IMR-90 (cell line): ENCODE data around the gene AP4S1. TPM values are rescaled to one million over a fixed set of nuclear protein-coding genes. Genes with fewer than 3 reads are reported as not detected.

ENCODE experiments used
- ATAC-seq: fragments of 200-7000 bp; cut with Tn5 transposase; 2 replicates; pipeline ENCODE4 v1.9.1; 2020; ENCODE audit warnings: low read depth, mild to moderate bottlenecking, moderate library complexity
- BruUV-seq: library from RNA; stranded (reverse); fragments of 400-500 nt; replicated peaks from 2 replicates; lab custom pipeline; 2021; lab: Mats Ljungman, UMichigan
- CTCF ChIA-PET: fragments of 300-600 bp; formaldehyde crosslinking; extraction: SDS; loops from one replicate; lab custom pipeline; 2021; ENCODE audit warnings: antibody characterized with exemption; lab: Yijun Ruan, JAX
- POLR2A ChIA-PET: fragments of 300-600 bp; sonication (Branson Sonifier 250); formaldehyde crosslinking; loops from one replicate; lab custom pipeline; 2022; ENCODE audit warnings: antibody characterized with exemption; ENCODE audit not compliant: unreplicated experiment; lab: Charles Lee
- DNase-seq: peaks from one replicate; pipeline ENCODE4 v3.0.0; 2013
- H2AFZ ChIP-seq: replicated peaks from 2 replicates; pipeline ENCODE3; 2013; ENCODE audit warnings: low read length, mild to moderate bottlenecking; ENCODE audit not compliant: poor library complexity
- H2AK5ac ChIP-seq: 2 replicates; pipeline ENCODE4 v1.6.1; 2013; ENCODE audit warnings: low read depth, low read length, inconsistent platforms
- H2AK9ac ChIP-seq: replicated peaks from 2 replicates; pipeline ENCODE3; 2013; ENCODE audit warnings: mild to moderate bottlenecking, low read depth, low read length, moderate library complexity; ENCODE audit not compliant: poor library complexity
- H2BK120ac ChIP-seq: 2 replicates; pipeline ENCODE4 v1.6.1; 2013; ENCODE audit warnings: low read depth, low read length, inconsistent platforms
- H2BK15ac ChIP-seq: 3 replicates; pipeline ENCODE4 v1.6.1; 2013; ENCODE audit warnings: low read depth, low read length, inconsistent platforms
- H2BK20ac ChIP-seq: 2 replicates; pipeline ENCODE4 v1.6.1; 2013; ENCODE audit warnings: low read depth, mild to moderate bottlenecking, inconsistent platforms, low read length, moderate library complexity
- H2BK5ac ChIP-seq: 2 replicates; pipeline ENCODE4 v1.6.1; 2013; ENCODE audit warnings: mild to moderate bottlenecking, low read depth, low read length, inconsistent platforms; ENCODE audit not compliant: poor library complexity, severe bottlenecking
- H3K14ac ChIP-seq: replicated peaks from 2 replicates; pipeline ENCODE4 v1.6.1; 2013; ENCODE audit warnings: low read depth, low read length, inconsistent platforms
- H3K18ac ChIP-seq: 2 replicates; pipeline ENCODE4 v1.6.1; 2013; ENCODE audit warnings: low read depth, low read length, control low read depth
- H3K23ac ChIP-seq: 2 replicates; pipeline ENCODE4 v1.6.1; 2013; ENCODE audit warnings: low read depth, low read length, inconsistent platforms
- H3K27ac ChIP-seq: 2 replicates; pipeline ENCODE4 v1.5.1; 2013; ENCODE audit warnings: mild to moderate bottlenecking, control low read depth, low read length; ENCODE audit not compliant: insufficient read depth
- H3K27me3 ChIP-seq: 2 replicates; pipeline ENCODE4 v1.6.1; 2013; ENCODE audit warnings: low read length; ENCODE audit not compliant: control insufficient read depth, insufficient read depth
- H3K36me3 ChIP-seq: 2 replicates; pipeline ENCODE4 v1.6.1; 2013; ENCODE audit warnings: low read length, mixed read lengths; ENCODE audit not compliant: control insufficient read depth, insufficient read depth
- H3K4ac ChIP-seq: 2 replicates; pipeline ENCODE4 v1.6.1; 2013; ENCODE audit warnings: low read depth, low read length, inconsistent platforms
- H3K4me1 ChIP-seq: 2 replicates; pipeline ENCODE4 v1.6.1; 2013; ENCODE audit warnings: low read length, mixed read lengths; ENCODE audit not compliant: control insufficient read depth, insufficient read depth
- H3K4me2 ChIP-seq: 2 replicates; pipeline ENCODE4 v1.6.1; 2013; ENCODE audit warnings: low read depth, mild to moderate bottlenecking, control low read depth, low read length, moderate library complexity
- H3K4me3 ChIP-seq: 2 replicates; pipeline ENCODE4 v1.5.1; 2013; ENCODE audit warnings: low read depth, mild to moderate bottlenecking, control low read depth, low read length, moderate library complexity; ENCODE audit not compliant: insufficient read depth
- H3K56ac ChIP-seq: 2 replicates; pipeline ENCODE4 v1.6.1; 2013; ENCODE audit warnings: low read length, inconsistent platforms; ENCODE audit not compliant: insufficient read depth; ENCODE audit errors: extremely low read depth
- H3K79me1 ChIP-seq, 2 experiments: 2 replicates each; pipeline ENCODE4 v1.6.1; 2013; ENCODE audit warnings: low read length in 2 of 2, inconsistent platforms in 1 of 2, low read depth in 1 of 2
- H3K9ac ChIP-seq: 2 replicates; pipeline ENCODE4 v1.6.1; 2013; ENCODE audit warnings: low read depth, low read length, control low read depth
- H3K9me1 ChIP-seq: 2 replicates; pipeline ENCODE4 v1.6.1; 2013; ENCODE audit warnings: low read length, inconsistent platforms; ENCODE audit not compliant: insufficient read depth
- H3K9me3 ChIP-seq: 2 replicates; pipeline ENCODE4 v1.6.1; 2013; ENCODE audit warnings: low read length; ENCODE audit not compliant: control insufficient read depth, insufficient read depth
- H4K20me1 ChIP-seq: 2 replicates; pipeline ENCODE4 v1.6.1; 2013; ENCODE audit warnings: low read length, inconsistent platforms; ENCODE audit not compliant: insufficient read depth
- H4K5ac ChIP-seq: 2 replicates; pipeline ENCODE4 v1.6.1; 2013; ENCODE audit warnings: mild to moderate bottlenecking, low read depth, low read length, control low read depth
- H4K8ac ChIP-seq, 2 experiments: 2 replicates each; pipeline ENCODE4 v1.6.1; 2013; ENCODE audit warnings: low read depth in 2 of 2, low read length in 2 of 2, control low read depth in 1 of 2, inconsistent platforms in 1 of 2
- H4K91ac ChIP-seq: 2 replicates; pipeline ENCODE4 v1.6.1; 2013; ENCODE audit warnings: low read depth, low read length, inconsistent platforms; ENCODE audit not compliant: insufficient read depth
- CEBPB ChIP-seq: IDR thresholded peaks from 2 replicates; pipeline ENCODE4 v1.6.1; 2012; ENCODE audit warnings: low read depth, low read length, improper control_type of control experiment
- CTCF ChIP-seq: conservative IDR thresholded peaks from 2 replicates; pipeline ENCODE4 v1.5.1; 2012; ENCODE audit warnings: mild to moderate bottlenecking, low read depth, low read length, improper control_type of control experiment
- ELK1 ChIP-seq: fragments of 150-350 bp; IDR thresholded peaks from 2 replicates; pipeline ENCODE4 v1.6.1; 2016; ENCODE audit warnings: low read depth, mild to moderate bottlenecking, low read length, moderate library complexity, borderline replicate concordance
- RCOR1 ChIP-seq: IDR thresholded peaks from 2 replicates; pipeline ENCODE4 v1.6.1; 2012; ENCODE audit warnings: mild to moderate bottlenecking, low read length, improper control_type of control experiment; ENCODE audit not compliant: insufficient replicate concordance
- WGBS, 2 experiments: methylation state at CpG; one replicate each; pipeline versions ENCODE4 v1.1.5 to v1.1.7; 2013; ENCODE audit warnings: missing lambda C conversion rate in 2 of 2; ENCODE audit not compliant: insufficient read length in 1 of 2; ENCODE audit errors: extremely low coverage in 2 of 2; 5-methylcytosine and 5-hydroxymethylcytosine counted together
- dilution Hi-C: fragments of 300-500 bp; cut with HindIII; formaldehyde crosslinking; loops from one replicate; pipeline ENCODE4 v1.14.3; 2018; ENCODE audit warnings: low sequenced_read_pairs; ENCODE audit not compliant: unreplicated experiment
- in situ Hi-C: fragments of 300-500 bp; cut with MboI; formaldehyde crosslinking; loops from 3 replicates; pipeline ENCODE4 v1.14.3; 2019; ENCODE audit warnings: low sequenced_read_pairs, inconsistent platforms, mixed read lengths
- intact Hi-C: fragments of 100-400 bp; cut with micrococcal nuclease; formaldehyde crosslinking; loops from 2 replicates; pipeline ENCODE4 v1.10.0; 2022
- polyA plus RNA-seq, 3 experiments: library from polyadenylated mRNA; depleted of rRNA; stranded (reverse); fragments of >200 nt; gene quantifications; 2 replicates each; pipeline ENCODE4 v1.2.3, GENCODE V29; 2012; ENCODE audit warnings: low replicate concordance in 1 of 3
- total RNA-seq: library from RNA; depleted of rRNA; stranded (reverse); fragments of >200 nt; gene quantifications from 2 replicates; pipeline ENCODE4 v1.2.3, GENCODE V29; 2012

AP4S1 gene
- total and polyA plus RNA-seq, 2 of the 4 experiments (the other 2 are of a cell fraction): 2.7 to 4.5 TPM

- Histone ChIP-seq H3K4ac (no peak overlapping the region), H3K27ac (no peak overlapping the region), H3K9me3 (no peaks in the 10 kb centered on the region), H4K91ac (no peak overlapping the region), H2AK9ac (no peak overlapping the region), H3K27me3 (no peaks in the 10 kb centered on the region), H3K4me2 (no peak overlapping the region), H3K4me1 (peaks cover 6% of the 10 kb centered on the region), H2AFZ (peak overlapping the region; percentile 52), H3K79me1 (peaks cover 0 to 7% of the 10 kb centered on the region in 2 experiments; a peak in 1 of 4 replicates), H3K14ac (no peak overlapping the region), H2AK5ac (no peak overlapping the region), H3K9me1 (no peaks in the 10 kb centered on the region), H3K23ac (no peak overlapping the region), H4K5ac (no peak overlapping the region), H2BK15ac (no peak overlapping the region), H2BK120ac (no peak overlapping the region), H3K36me3 (no peaks in the 10 kb centered on the region), H2BK20ac (no peak overlapping the region), H3K56ac (no peak overlapping the region), H3K4me3 (no peak overlapping the region), H4K20me1 (no peaks in the 10 kb centered on the region), H4K8ac (no peak overlapping the region), H2BK5ac (peak overlapping the region; percentile 27), H3K18ac (no peak overlapping the region), H3K9ac (no peak overlapping the region)
- CTCF ChIA-PET: no interaction called here
- dilution Hi-C loops: no loop called here
- ATAC-seq: peak; percentile 93
- POLR2A ChIA-PET: no interaction called here
- in situ Hi-C loops: no loop called here
- no CpG with 5 or more reads among the region's 1 CpG for WGBS, 2 experiments
- BruUV-seq: no TSS peak
- intact Hi-C loops: loop anchor here (2.0 kb wide), 1 partner anchor 33 kb away; the partner anchor contains the start of gene STRN3
- TF ChIP-seq RCOR1 (peak; percentile 62), CEBPB (peak; percentile 99), ELK1 (no peak), CTCF (no peak)
- peak; percentile 87 for DNase-seq
Observed at GRCh38 chr14:31059152-31059924, 33.9 kb downstream of the AP4S1 start.
